C4-2B (cell line): ENCODE results near the gene BCAR3.

Experiments used
- ZFX ChIP-seq: fragments of 450-650 bp; IDR thresholded peaks from 2 replicates; pipeline ENCODE4 v1.6.1; 2017
- TF ChIP-seq, protein P1 (sequence below): fragments of 450-650 bp; conservative IDR thresholded peaks from 2 replicates; pipeline ENCODE4 v1.5.1; 2017; ENCODE audit warnings: mild to moderate bottlenecking

DNA sequence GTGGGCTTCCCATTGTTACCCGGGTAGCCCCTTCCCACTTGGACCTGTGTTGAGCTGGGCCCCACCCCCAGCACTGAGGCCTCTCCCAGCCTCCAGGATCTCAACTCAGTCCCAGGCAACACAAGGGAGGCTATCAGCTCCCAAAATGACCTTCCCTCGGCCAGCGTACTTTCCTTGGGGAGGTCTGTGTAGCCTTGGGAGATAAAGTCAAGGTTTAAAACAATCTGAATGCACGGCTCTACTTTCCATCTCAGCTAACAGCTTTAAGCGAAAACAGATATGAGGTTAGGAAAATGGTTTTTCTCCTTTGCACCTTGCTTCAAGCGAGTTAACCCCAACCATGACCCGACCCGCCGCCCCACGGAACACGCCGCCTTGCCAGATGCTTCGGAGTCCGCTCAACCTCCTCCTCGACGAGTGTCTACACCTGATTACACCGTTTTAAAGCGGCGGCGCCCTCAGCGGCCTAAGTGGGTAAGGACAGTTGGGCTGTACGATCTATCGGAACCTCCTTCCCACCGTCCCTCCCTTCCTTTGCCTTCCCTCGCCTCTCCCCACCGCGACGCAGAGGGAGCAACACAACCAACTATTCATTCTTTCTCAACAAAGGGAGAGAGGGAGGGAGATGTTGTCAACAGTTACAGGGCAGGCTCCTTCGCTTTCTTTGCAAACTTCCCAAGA lies 1.1 kb downstream of the BCAR3 start:
- TF ChIP-seq, protein P1, sequence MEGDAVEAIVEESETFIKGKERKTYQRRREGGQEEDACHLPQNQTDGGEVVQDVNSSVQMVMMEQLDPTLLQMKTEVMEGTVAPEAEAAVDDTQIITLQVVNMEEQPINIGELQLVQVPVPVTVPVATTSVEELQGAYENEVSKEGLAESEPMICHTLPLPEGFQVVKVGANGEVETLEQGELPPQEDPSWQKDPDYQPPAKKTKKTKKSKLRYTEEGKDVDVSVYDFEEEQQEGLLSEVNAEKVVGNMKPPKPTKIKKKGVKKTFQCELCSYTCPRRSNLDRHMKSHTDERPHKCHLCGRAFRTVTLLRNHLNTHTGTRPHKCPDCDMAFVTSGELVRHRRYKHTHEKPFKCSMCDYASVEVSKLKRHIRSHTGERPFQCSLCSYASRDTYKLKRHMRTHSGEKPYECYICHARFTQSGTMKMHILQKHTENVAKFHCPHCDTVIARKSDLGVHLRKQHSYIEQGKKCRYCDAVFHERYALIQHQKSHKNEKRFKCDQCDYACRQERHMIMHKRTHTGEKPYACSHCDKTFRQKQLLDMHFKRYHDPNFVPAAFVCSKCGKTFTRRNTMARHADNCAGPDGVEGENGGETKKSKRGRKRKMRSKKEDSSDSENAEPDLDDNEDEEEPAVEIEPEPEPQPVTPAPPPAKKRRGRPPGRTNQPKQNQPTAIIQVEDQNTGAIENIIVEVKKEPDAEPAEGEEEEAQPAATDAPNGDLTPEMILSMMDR, result no peak
- no peak for TF ChIP-seq ZFX
